ENCODE data around the gene CDK17. TPM values are rescaled to one million over a fixed set of nuclear protein-coding genes. Genes with fewer than 3 reads are reported as not detected.

The CDK17 gene
- total and polyA plus RNA-seq, 2 of the 8 experiments (the other 6 are each of a cell fraction or from before 2014, with no cell fraction given): 5.8 to 20.0 TPM

DNA sequence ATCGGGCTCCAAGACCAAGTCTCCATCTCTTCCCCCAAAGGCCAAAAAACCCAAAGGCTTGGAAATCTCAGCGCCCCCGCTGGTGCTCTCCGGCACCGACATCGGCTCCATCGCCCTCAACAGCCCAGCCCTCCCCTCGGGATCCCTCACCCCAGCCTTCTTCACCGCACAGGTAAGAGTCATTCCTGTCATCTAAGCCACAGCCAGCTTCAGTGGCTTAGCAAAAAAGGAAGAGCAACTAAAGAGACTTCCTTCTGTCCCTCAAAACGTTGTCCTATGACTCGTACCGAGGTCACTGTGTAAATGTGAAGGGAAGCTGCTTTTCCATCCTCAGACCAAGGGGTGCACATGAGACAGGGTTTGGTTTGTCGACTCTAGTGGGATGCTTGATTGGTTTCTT, 152.7 kb downstream of the CDK17 start (continued):
- TF ChIP-seq, protein P1, sequence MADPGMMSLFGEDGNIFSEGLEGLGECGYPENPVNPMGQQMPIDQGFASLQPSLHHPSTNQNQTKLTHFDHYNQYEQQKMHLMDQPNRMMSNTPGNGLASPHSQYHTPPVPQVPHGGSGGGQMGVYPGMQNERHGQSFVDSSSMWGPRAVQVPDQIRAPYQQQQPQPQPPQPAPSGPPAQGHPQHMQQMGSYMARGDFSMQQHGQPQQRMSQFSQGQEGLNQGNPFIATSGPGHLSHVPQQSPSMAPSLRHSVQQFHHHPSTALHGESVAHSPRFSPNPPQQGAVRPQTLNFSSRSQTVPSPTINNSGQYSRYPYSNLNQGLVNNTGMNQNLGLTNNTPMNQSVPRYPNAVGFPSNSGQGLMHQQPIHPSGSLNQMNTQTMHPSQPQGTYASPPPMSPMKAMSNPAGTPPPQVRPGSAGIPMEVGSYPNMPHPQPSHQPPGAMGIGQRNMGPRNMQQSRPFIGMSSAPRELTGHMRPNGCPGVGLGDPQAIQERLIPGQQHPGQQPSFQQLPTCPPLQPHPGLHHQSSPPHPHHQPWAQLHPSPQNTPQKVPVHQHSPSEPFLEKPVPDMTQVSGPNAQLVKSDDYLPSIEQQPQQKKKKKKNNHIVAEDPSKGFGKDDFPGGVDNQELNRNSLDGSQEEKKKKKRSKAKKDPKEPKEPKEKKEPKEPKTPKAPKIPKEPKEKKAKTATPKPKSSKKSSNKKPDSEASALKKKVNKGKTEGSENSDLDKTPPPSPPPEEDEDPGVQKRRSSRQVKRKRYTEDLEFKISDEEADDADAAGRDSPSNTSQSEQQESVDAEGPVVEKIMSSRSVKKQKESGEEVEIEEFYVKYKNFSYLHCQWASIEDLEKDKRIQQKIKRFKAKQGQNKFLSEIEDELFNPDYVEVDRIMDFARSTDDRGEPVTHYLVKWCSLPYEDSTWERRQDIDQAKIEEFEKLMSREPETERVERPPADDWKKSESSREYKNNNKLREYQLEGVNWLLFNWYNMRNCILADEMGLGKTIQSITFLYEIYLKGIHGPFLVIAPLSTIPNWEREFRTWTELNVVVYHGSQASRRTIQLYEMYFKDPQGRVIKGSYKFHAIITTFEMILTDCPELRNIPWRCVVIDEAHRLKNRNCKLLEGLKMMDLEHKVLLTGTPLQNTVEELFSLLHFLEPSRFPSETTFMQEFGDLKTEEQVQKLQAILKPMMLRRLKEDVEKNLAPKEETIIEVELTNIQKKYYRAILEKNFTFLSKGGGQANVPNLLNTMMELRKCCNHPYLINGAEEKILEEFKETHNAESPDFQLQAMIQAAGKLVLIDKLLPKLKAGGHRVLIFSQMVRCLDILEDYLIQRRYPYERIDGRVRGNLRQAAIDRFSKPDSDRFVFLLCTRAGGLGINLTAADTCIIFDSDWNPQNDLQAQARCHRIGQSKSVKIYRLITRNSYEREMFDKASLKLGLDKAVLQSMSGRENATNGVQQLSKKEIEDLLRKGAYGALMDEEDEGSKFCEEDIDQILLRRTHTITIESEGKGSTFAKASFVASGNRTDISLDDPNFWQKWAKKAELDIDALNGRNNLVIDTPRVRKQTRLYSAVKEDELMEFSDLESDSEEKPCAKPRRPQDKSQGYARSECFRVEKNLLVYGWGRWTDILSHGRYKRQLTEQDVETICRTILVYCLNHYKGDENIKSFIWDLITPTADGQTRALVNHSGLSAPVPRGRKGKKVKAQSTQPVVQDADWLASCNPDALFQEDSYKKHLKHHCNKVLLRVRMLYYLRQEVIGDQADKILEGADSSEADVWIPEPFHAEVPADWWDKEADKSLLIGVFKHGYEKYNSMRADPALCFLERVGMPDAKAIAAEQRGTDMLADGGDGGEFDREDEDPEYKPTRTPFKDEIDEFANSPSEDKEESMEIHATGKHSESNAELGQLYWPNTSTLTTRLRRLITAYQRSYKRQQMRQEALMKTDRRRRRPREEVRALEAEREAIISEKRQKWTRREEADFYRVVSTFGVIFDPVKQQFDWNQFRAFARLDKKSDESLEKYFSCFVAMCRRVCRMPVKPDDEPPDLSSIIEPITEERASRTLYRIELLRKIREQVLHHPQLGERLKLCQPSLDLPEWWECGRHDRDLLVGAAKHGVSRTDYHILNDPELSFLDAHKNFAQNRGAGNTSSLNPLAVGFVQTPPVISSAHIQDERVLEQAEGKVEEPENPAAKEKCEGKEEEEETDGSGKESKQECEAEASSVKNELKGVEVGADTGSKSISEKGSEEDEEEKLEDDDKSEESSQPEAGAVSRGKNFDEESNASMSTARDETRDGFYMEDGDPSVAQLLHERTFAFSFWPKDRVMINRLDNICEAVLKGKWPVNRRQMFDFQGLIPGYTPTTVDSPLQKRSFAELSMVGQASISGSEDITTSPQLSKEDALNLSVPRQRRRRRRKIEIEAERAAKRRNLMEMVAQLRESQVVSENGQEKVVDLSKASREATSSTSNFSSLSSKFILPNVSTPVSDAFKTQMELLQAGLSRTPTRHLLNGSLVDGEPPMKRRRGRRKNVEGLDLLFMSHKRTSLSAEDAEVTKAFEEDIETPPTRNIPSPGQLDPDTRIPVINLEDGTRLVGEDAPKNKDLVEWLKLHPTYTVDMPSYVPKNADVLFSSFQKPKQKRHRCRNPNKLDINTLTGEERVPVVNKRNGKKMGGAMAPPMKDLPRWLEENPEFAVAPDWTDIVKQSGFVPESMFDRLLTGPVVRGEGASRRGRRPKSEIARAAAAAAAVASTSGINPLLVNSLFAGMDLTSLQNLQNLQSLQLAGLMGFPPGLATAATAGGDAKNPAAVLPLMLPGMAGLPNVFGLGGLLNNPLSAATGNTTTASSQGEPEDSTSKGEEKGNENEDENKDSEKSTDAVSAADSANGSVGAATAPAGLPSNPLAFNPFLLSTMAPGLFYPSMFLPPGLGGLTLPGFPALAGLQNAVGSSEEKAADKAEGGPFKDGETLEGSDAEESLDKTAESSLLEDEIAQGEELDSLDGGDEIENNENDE (IDR thresholded peaks at IDR 0.05; ENCODE audit: insufficient replicate concordance, low read length): no peak
- no peak for TF ChIP-seq EGR1 (IDR thresholded peaks at IDR 0.05; ENCODE audit: borderline replicate concordance, low read depth, low read length)
- no peak for TF ChIP-seq GTF2F1 (IDR thresholded peaks at IDR 0.05; ENCODE audit: borderline replicate concordance, low read depth, low read length)
